Activated CD4-positive, alpha-beta T cell treated with anti-CD3 and anti-CD28 coated beads for 36 hours (primary cell): ENCODE measurements around the gene CSRP1. TPM values are rescaled to one million over a fixed set of nuclear protein-coding genes. Genes with fewer than 3 reads are reported as not detected.

Source experiments
- total RNA-seq, 2 experiments: library from RNA; stranded (reverse); gene quantifications; one replicate each; pipeline ENCODE4 v1.2.3, GENCODE V29; 2021

Gene CSRP1
- total RNA-seq, 2 experiments from 2014 or later = 49.2 to 50.7 TPM

Other genes starting within 250 kb of the CSRP1 start
- gene PKP1, start 223.6 kb downstream of the CSRP1 start, total RNA-seq = not detected
- not detected for gene TNNT2, start 129.4 kb downstream of the CSRP1 start, total RNA-seq
- not detected for gene LAD1, start 107.8 kb downstream of the CSRP1 start, total RNA-seq
- not detected for gene TNNI1, start 85.4 kb downstream of the CSRP1 start, total RNA-seq
- 1 to 10 TPM; 2.2 to 3.5 TPM for gene PHLDA3, start 37.9 kb downstream of the CSRP1 start, total RNA-seq
- gene NAV1, start 32.0 kb upstream of the CSRP1 start, total RNA-seq = 1 to 10 TPM; 1.9 to 2.6 TPM